SU-DHL-6 (cell line): Measurements from ENCODE around the gene SNED1.

Experiments
- H2AFZ ChIP-seq: fragments of 200-600 bp; sonication (generic); 2 replicates; pipeline ENCODE4 v1.6.1; 2014; ENCODE audit warnings: low read depth, mild to moderate bottlenecking, moderate library complexity, mixed read lengths, antibody characterized with exemption, low read length; ENCODE audit not compliant: severe bottlenecking
- H3F3A ChIP-seq: fragments of 200-600 bp; shearing (Covaris generic); 2 replicates; pipeline ENCODE4 v1.6.0; 2016; ENCODE audit warnings: antibody characterized with exemption, mild to moderate bottlenecking; ENCODE audit not compliant: insufficient read depth
- H3K27ac ChIP-seq: fragments of 200-600 bp; sonication (generic); 2 replicates; pipeline ENCODE4 v1.5.1; 2016; ENCODE audit warnings: low read depth, mild to moderate bottlenecking, low read length, moderate library complexity, mixed read lengths
- H3K27me3 ChIP-seq: fragments of 200-600 bp; sonication (generic), shearing (Covaris generic); 2 replicates; pipeline ENCODE4 v1.6.0; 2014; ENCODE audit warnings: mild to moderate bottlenecking, low read length
- H3K36me3 ChIP-seq: fragments of 200-600 bp; sonication (generic); 2 replicates; pipeline ENCODE4 v1.6.1; 2014; ENCODE audit warnings: mild to moderate bottlenecking, low read length, mixed read lengths
- H3K4me2 ChIP-seq: fragments of 300-600, 200-600 bp; shearing (Covaris generic), sonication (generic); 2 replicates; pipeline ENCODE4 v1.6.0; 2014; ENCODE audit warnings: low read length, low read depth, mild to moderate bottlenecking; ENCODE audit not compliant: poor library complexity, severe bottlenecking
- H3K4me3 ChIP-seq: fragments of 200-600 bp; sonication (generic); 2 replicates; pipeline ENCODE4 v1.5.1; 2014; ENCODE audit warnings: antibody characterized with exemption, low read length, mild to moderate bottlenecking, mixed read lengths; ENCODE audit not compliant: insufficient read depth, poor library complexity, severe bottlenecking
- H3K79me2 ChIP-seq: fragments of 200-600 bp; sonication (generic); 2 replicates; pipeline ENCODE4 v1.6.1; 2014; ENCODE audit warnings: mild to moderate bottlenecking, low read length, moderate library complexity; ENCODE audit not compliant: insufficient read depth
- H3K9ac ChIP-seq: fragments of 200-600 bp; sonication (generic); 2 replicates; pipeline ENCODE4 v1.7.0; 2014; ENCODE audit warnings: mild to moderate bottlenecking, low read length
- H3K9me2 ChIP-seq: fragments of 200-600 bp; sonication (generic); replicated peaks from 2 replicates; pipeline ENCODE4 v1.6.1; 2014; ENCODE audit warnings: low read length; ENCODE audit not compliant: insufficient read depth
- H3K9me3 ChIP-seq: fragments of 200-600 bp; sonication (generic); 2 replicates; pipeline ENCODE4 v1.6.1; 2014; ENCODE audit warnings: low read length, mixed read lengths; ENCODE audit not compliant: insufficient read depth
- H4K20me1 ChIP-seq: fragments of 200-600 bp; sonication (generic); 2 replicates; pipeline ENCODE4 v1.6.1; 2014; ENCODE audit warnings: low read depth, mild to moderate bottlenecking, antibody characterized with exemption, low read length, moderate library complexity, mixed read lengths
- CTCF ChIP-seq: fragments of 200-600 bp; sonication (generic); IDR thresholded peaks from one replicate; pipeline ENCODE4 v1.5.1; 2017; ENCODE audit warnings: antibody characterized with exemption, mild to moderate bottlenecking, low read length, moderate library complexity; ENCODE audit not compliant: insufficient read depth, poor library complexity, severe bottlenecking
- EZH2phosphoT487 ChIP-seq: fragments of 200-600 bp; sonication (generic), shearing (Covaris generic); conservative IDR thresholded peaks from 2 replicates; pipeline ENCODE4 v1.6.1; 2018; ENCODE audit warnings: mild to moderate bottlenecking, antibody characterized with exemption, low read length, moderate library complexity, mixed read lengths

The SNED1 gene

DNA sequence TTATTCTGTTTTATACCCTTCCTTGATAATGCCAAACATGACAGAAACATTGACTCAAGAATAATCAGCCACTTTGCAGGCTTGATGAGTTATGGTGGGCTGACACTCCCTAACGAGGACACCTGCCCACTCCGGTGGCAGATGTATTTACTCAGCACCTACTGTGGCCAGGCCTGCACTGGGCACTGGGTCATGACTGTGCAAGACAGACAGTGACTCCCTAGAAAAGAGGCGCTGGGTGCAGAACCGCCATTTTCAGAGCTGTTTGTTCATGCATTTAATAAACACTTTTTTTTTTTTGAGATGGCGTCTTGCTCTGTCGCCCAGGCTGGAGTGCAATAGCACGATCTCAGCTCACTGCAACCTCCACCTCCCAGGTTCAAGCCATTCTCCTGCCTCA is 32.5 kb downstream of the SNED1 start:
- Histone ChIP-seq H3K9me3 (peaks cover 8% of the 10 kb centered on the region; the same call in 1 of the 2 replicates), H4K20me1 (no peaks in the 10 kb centered on the region), H3F3A (no peaks in the 10 kb centered on the region), H2AFZ (no peak overlapping the region), H3K4me3 (no peak overlapping the region), H3K79me2 (no peaks in the 10 kb centered on the region), H3K27me3 (0 out of 2 replicates have a peak, but pooled peaks cover 4% of the 10 kb centered on the region), H3K9ac (no peak overlapping the region), H3K4me2 (no peak overlapping the region), H3K27ac (no peak overlapping the region), H3K36me3 (no peaks in the 10 kb centered on the region), H3K9me2 (no peaks in the 10 kb centered on the region)
- TF ChIP-seq EZH2phosphoT487 = no peak
- no peak for TF ChIP-seq CTCF

- Histone ChIP-seq H3K4me2 (no peak overlapping the region), H4K20me1 (no peaks in the 10 kb centered on the region), H3K9ac (no peak overlapping the region), H3K27ac (no peak overlapping the region), H3K36me3 (no peaks in the 10 kb centered on the region), H3K4me3 (no peak overlapping the region), H3K79me2 (no peaks in the 10 kb centered on the region), H3K27me3 (no peaks in the 10 kb centered on the region), H3F3A (no peaks in the 10 kb centered on the region), H3K9me3 (peaks cover 3% of the 10 kb centered on the region; the same call in 1 of the 2 replicates), H2AFZ (no peak overlapping the region), H3K9me2 (no peaks in the 10 kb centered on the region)
- no peak for TF ChIP-seq EZH2phosphoT487
- no peak for TF ChIP-seq CTCF
These were observed 33.2 kb downstream of the SNED1 start for GRCh38 chr2:241031436-241032165.

DNA sequence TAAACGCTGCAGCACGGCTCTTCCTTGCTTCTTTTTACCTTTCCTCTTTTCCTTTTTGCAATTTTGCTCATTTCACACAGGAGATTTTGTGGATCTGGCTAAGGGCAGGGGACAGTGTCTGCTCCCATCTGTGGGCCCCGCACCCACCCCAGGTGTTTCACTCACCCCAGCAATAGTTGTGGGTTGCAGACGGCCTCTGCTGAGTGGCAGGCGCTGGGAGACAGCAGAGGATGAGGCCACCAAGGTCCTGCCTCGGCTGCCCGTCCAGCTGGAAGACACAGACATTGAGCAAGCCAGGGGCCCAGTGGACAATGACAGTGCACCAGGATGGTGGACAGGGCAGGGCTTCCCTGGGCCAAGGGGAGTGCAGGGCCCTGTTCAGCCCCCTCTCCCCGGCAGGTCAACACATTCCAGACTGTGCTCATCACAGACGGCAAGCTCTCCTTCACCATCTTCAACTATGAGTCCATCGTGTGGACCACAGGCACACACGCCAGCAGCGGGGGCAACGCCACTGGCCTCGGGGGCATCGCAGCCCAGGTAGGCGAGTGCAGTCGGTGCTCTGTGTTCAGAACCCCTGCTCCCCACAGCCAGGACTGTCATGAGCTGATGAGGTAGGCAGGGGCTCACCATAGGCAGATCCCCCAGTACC is 35.0 kb downstream of the SNED1 start:
- Histone ChIP-seq H3F3A (no peaks in the 10 kb centered on the region), H3K9ac (no peak overlapping the region), H3K4me2 (no peak overlapping the region), H3K27me3 (no peaks in the 10 kb centered on the region), H3K9me2 (no peaks in the 10 kb centered on the region), H3K36me3 (no peaks in the 10 kb centered on the region), H4K20me1 (no peaks in the 10 kb centered on the region), H3K9me3 (no peaks in the 10 kb centered on the region), H3K4me3 (no peak overlapping the region), H3K27ac (no peak overlapping the region), H2AFZ (no peak overlapping the region), H3K79me2 (no peaks in the 10 kb centered on the region)
- TF ChIP-seq EZH2phosphoT487 = no peak

GRCh38 chr2:241033994-241034393 is 35.6 kb downstream of the SNED1 start:
- no peak overlapping the region for H3K9ac ChIP-seq
- no peaks in the 10 kb centered on the region for H3K27me3 ChIP-seq
- TF ChIP-seq EZH2phosphoT487 (no peak), CTCF (no peak)
- H3F3A ChIP-seq = no peaks in the 10 kb centered on the region
- no peak overlapping the region for H3K4me3 ChIP-seq
- no peaks in the 10 kb centered on the region for H3K9me3 ChIP-seq
- H3K4me2 ChIP-seq = no peak overlapping the region
- H3K27ac ChIP-seq = no peak overlapping the region
- no peaks in the 10 kb centered on the region for H4K20me1 ChIP-seq
- H3K79me2 ChIP-seq = no peaks in the 10 kb centered on the region
- H3K36me3 ChIP-seq = no peaks in the 10 kb centered on the region
- no peak overlapping the region for H2AFZ ChIP-seq
- H3K9me2 ChIP-seq = no peaks in the 10 kb centered on the region
